Stimulated activated CD4-positive, alpha-beta T cell treated with anti-CD3 and anti-CD28 coated beads, Interleukin-15, amount 100 ng/mL, for 24 hours (primary cell): ENCODE data around the gene R3HDM1.
"Not testable (repeated sequence)": the region's sequence is repeated elsewhere in the genome, so short reads cannot be mapped to it uniquely, and the experiment has no call there.

Experiments
- DNase-seq: peaks from one replicate; pipeline ENCODE4 v3.0.0-alpha.2; 2020

R3HDM1 gene

GRCh38 chr2:135573620-135574019, 42.3 kb downstream of the R3HDM1 start:
- no peak for DNase-seq

DNA sequence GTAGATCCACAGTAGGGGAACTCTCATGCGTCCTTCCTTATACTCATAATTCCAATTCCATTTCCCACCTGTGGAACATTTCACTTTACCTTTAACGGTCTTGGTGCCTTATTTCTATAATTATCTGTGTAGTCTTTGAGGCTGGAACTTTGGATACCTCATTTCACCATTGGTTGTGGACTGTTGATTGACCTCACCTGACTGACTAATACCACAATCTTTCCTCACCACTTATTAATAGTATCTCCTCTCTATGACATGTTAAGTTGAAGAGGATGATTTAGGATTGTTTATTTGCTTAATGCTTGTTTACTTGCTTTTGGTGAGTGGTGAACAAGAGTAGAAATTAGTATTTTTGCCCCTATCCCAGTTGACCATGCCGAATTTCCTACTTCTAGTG, 50.0 kb downstream of the R3HDM1 start:
- no peak for DNase-seq

DNA sequence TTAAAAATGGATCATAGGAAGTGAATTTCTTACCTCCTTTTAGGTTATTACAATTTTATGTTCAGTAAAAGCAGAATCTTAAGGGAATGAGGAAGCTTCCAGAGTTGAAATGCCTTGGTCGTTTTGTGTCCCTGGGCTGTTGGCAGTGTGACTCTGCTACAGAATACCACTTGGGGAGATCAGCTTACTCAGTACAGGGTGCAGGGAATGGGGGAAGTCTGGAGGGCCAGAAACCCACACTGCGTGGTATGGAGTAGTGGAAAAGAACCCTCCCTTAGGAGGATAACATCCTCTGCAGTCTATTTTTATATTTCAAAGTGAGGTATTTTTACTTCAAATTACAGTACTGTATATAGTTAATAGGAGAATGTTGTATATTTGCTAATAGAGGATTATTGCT, 51.1 kb downstream of the R3HDM1 start:
- DNase-seq: no peak

GRCh38 chr2:135585586-135585985, 54.3 kb downstream of the R3HDM1 start:
- no peak for DNase-seq

DNA sequence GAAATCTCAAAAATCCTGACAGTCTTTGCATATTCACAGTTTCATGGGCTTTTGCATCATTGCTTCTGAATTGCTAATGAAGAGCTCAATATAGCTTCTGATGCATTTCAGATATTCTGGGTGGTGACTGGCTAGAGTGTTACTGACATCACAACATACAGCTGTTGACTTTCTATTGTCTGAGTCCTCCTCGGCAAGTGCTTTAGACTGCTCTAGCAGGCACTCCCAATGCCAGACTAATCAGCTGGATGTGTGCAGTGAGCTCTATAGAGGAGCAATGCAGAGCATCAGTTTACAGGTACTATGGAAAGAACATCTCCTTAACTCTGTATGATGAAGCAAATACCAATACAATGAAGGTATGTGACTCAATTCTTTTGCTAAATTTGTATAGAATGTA, 54.9 kb downstream of the R3HDM1 start:
- DNase-seq: no peak

- DNase-seq: no peak
Measured at GRCh38 chr2:135587958-135588357, 56.7 kb downstream of the R3HDM1 start.

DNA sequence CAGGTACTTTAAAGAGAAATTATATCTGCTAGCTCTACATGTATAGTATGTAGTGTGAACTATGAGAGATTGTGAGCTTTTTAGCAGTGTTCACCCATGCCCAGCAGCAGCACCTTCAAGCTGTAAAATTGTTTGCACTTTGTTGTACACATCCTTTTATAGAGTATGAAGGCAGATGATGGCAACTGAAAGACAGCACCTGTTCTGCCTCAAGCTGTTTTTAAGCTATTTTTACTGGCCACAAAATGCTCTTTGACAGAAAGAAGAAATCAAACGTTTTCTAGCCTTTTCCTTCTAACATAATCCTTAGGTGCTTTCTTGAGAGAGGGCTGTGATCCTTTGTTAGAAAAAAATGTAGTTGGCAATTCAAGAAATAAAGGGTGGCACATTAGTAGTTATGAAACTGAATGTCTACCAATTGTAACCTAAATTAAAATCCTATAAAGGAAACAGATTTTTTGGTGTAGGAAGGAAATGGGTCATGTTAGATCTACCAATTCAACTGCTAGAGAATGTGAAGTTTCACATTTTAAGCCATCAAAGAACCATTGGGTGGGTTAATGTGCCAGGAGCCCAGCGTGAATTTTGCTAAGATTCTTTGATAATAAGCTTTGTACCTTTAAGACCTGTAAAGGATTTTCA, 59.5 kb downstream of the R3HDM1 start:
- no peak for DNase-seq

DNA sequence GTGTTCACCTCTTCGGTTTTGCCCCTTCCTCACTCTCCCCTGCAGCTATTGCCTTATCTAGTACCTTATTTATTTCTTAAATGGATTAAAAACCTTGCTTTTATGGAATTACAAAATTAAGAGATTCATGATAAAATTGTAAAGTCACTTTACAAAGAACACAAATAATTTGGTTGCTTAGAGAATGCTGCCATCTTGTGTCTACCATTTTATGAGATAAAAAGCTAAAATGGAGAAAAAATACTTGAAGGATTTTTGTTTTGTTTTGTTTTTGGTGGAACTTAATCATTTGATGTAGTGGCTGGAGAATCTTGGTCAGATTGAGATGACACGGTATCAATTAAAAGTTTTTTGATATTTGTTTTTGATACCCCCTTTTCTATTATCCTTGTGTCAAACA, 69.6 kb downstream of the R3HDM1 start:
- DNase-seq: no peak

DNA sequence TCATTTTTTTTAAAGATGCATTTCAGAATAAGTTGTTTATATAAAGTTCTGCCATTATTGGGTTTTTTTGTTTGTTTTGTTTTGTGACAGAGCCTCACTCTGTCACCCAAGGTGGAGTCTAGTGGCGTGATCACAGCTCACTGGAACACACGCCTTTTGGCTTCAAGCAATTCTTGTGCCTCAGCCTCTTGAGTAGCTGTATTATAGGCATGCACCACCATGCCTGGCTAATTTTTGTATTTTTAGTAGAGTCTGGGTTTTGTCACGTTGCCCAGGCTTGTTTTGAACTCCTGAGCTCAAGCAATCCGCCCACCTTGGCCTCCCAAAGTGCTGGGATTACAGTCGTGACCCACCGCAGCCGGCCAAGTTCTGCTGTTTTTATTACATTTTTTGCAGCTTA, 72.3 kb downstream of the R3HDM1 start:
- DNase-seq: no peak

DNA sequence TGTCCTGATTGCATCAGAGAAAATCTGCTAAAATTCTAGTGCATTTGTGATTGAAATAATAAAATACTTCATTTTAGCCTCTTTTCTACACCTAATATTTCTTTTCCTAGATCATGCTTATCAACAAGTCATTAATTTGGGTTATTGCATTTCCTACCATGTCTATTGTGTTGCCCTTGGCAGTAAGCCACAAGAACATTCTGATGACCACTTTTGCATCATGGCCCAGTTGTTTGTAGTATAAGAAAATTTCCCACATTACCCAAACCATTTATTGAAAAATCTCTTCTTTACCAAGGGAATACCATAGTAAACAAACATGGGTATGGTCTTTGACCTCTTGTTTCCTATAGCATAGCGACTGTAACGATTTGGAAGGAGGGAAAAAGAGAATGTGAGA, 76.3 kb downstream of the R3HDM1 start:
- no peak for DNase-seq

GRCh38 chr2:135612319-135612718, 81.0 kb downstream of the R3HDM1 start:
- DNase-seq: no peak

DNA sequence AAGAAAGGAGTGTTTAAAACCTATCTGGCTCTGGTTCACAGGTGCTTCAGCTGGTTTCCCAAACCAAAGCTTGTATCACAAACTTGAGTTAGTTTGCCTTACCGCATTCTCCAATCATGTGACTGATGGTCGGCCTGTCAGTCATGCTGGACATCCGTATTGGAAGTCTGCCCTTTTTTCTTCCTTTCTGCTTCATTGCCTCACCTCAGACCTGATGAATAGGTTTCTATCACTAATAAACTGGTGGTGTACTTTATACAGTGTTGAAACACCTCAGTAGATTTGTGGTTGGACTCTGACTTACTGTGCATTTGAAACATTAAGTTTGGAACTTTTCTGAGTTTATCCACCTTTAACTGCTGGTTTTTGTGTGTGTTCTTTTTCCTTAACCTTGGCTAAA, 84.1 kb downstream of the R3HDM1 start:
- no peak for DNase-seq

- no peak for DNase-seq
Measured at GRCh38 chr2:135617501-135618015, 86.3 kb downstream of the R3HDM1 start.

GRCh38 chr2:135620198-135620597, 88.9 kb downstream of the R3HDM1 start:
- no peak for DNase-seq

DNA sequence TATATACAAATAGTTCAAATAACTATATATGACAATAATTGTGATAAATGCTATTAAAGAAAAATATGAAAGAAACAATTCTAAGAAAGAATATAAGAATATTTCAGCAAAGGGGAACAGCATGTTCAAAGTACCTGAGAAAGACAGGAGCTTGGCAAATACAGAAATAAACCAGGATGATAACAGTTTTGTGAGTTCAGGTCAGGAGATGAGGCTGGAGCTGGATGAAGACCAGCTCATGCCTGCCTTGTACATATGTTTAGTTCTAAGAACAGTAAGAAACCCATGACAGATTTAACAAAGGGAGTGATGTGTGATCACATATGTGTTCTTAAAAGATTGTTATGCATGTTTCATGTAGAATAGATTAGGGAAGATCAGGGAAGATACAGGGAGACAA, 98.2 kb downstream of the R3HDM1 start:
- no peak for DNase-seq

- DNase-seq: not testable (repeated sequence)
Measured at GRCh38 chr2:135630034-135630433, 98.8 kb downstream of the R3HDM1 start.

DNA sequence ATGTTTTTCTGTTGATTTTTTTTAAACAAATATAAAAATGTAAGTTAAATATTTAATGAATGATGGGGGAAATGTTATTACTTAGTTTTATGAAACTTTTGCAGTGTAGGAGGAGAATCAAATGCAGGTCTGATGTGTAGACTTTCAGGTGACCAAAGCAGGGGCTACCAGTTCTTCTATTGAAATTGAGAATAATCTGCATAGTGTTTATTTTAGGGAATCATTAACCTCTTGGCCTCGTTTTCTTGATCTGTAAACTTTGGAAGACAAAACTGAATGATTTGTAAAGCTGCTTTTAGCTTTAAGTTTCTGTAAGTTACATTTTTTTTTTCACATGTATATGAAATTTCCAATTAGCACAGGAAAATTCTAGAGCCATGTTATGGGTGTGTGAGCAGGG, 99.2 kb downstream of the R3HDM1 start:
- DNase-seq: no peak

DNA sequence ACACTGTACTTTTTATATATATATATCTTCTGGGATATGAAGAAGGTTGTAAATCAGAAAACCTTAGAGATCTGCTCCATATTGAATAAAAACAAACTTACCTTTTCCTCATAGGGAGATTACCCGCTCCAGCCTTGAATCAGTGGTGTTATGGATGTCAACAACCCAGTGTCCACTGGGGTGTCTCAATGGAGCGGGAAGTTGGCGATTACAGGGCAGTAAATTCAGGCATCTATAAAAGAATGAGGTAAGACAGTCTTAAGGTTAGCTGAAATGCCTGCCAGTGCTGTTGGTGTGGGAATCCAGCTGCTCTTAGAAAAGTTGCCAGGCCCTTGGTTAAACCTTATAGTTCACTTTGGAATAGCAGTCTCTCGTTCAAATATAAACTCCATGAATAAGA, 102.3 kb downstream of the R3HDM1 start:
- DNase-seq: no peak

- DNase-seq: no peak
Measured at GRCh38 chr2:135635212-135635835, 104.0 kb downstream of the R3HDM1 start.

DNA sequence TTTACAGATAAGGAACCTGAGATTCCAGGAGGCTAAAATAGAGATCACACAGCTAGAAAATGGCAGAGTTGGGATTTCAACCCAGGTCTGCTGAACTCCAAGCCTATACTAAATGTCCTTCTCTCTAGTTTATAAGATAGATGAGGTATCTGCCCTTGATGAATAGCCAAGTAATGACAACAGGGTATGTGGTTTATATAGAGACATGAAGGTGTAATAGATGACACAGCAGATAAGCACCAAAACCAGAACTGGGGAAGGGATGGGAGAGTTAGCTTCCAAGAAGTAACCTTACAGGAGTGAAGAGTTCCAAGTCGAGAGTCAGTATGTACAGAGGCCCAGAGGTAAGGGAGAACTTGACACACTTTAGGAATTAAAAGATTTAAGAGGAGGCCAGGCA, 105.7 kb downstream of the R3HDM1 start:
- DNase-seq: no peak

DNA sequence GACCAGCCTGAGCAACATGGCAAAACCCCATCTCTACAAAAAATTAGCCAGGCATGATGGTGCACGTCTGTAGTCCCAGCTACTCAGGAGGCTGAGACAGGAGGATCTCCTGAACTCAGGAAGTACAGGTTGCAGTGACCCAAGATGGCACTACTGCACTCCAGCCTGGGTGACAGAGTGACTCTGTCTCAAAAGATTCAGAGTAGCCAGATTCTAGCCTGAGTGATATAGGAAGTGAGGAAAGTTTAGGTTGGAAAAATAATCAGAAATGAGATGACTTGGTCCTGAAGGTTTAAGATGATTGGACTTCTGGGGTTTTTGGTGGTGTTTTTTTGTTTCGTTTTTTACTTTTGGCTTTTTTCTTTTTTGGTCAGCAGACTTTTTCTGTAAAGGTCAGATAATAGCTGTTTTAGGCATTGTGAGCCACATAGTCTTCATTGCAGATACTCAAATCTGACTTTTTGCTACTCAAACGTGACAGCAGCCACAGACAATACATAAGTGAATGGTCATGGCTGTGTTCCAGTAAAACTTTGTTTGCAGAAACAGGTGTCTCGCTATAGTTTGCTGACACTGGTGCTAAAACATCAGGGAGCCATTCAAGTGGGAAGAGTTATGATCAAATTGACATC, 106.3 kb downstream of the R3HDM1 start:
- no peak for DNase-seq

DNA sequence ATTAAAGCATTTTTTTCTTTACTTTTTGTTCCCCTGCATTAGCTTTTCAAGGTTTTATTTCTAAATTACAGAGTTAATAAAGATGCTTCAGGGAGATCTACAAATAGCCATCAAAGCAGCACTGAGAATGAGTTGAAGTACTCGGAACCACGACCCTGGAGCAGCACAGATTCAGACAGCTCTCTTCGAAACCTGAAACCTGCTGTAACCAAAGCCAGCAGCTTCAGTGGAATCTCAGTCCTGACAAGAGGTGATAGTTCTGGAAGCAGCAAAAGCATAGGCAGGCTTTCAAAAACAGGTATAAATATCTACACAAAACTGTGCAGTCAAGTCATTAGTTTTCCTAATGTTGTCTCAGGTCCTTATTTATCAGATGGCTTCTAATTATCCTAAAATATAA, 107.5 kb downstream of the R3HDM1 start:
- DNase-seq: no peak

DNA sequence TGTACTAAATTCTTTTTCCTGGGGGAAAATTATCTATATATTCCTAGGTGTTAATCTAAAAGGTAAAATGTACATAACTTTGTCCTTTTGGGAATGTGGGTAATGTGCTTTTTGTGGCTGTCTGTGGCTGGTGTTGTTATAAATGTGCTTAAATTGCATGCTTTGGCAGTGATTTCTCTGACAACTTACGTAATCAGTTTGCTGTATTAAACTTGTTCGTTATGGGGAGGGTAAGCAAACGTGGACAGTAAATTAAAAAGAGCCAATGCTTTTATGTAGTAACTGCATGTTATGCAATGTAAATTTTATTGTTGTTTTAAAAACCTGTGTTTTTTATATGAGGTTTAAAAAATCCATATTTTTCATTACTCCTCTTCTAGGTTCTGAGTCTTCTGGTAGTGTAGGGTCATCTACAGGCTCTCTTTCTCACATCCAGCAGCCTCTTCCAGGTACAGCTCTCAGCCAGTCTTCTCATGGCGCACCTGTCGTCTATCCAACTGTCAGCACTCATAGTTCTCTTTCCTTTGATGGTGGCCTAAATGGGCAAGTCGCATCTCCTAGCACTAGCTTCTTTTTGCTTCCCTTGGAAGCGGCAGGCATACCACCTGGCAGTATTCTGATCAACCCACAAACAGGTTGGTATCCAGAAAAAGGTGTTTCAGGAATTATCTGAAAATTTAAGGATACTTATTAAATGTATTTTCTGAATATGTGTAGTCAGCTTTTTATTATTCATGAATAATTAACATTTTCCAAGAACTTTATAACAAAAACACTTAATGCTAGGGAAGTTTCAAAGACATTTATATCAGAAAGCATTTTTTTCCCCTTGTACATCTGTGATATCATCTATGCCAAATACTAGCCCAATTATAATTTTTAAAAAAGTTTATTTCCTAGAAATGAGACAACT, 110.1 kb downstream of the R3HDM1 start:
- DNase-seq: no peak
